Keratinocyte (primary cell): ENCODE measurements around the gene CEP131. TPM values are rescaled to one million over a fixed set of nuclear protein-coding genes. Genes with fewer than 3 reads are reported as not detected.

Experiments
- DNase-seq: peaks from one replicate; pipeline ENCODE4 v3.0.0-alpha.2; 2011; ENCODE audit warnings: low read depth, missing footprints, low spot score
- FAIRE-seq: peaks from 2 replicates; lab custom pipeline; 2011; peaks lifted over from hg19 to GRCh38; lab: Jason Lieb, UNC
- H2AFZ ChIP-seq: 2 replicates; pipeline ENCODE4 v1.6.0; 2012; ENCODE audit warnings: low read length, control low read depth, inconsistent platforms; ENCODE audit not compliant: control insufficient read depth
- H3K27ac ChIP-seq: 2 replicates; pipeline ENCODE4 v1.5.1; 2011; ENCODE audit warnings: low read length; ENCODE audit not compliant: control insufficient read depth, insufficient read depth
- H3K27me3 ChIP-seq: 3 replicates; pipeline ENCODE4 v1.6.0; 2011; ENCODE audit warnings: low read length; ENCODE audit not compliant: control insufficient read depth, insufficient read depth; ENCODE audit errors: extremely low read depth
- H3K36me3 ChIP-seq, 2 experiments: 2 replicates in 1 of 2; 3 replicates in 1 of 2; pipeline ENCODE4 v1.5.1; 2011; ENCODE audit warnings: low read length in 2 of 2, mild to moderate bottlenecking in 1 of 2; ENCODE audit not compliant: control insufficient read depth in 2 of 2, insufficient read depth in 2 of 2; ENCODE audit errors: extremely low read depth in 1 of 2
- H3K4me1 ChIP-seq: 3 replicates; pipeline ENCODE4 v1.5.1; 2011; ENCODE audit warnings: low read length; ENCODE audit not compliant: control insufficient read depth, insufficient read depth; ENCODE audit errors: extremely low read depth
- H3K4me2 ChIP-seq: 3 replicates; pipeline ENCODE4 v1.6.0; 2011; ENCODE audit warnings: low read depth, low read length; ENCODE audit not compliant: control insufficient read depth, insufficient read depth; ENCODE audit errors: extremely low read depth
- H3K4me3 ChIP-seq, 3 experiments: fragments of 200-600 bp in 1 of 3; sonication (generic) in 1 of 3; 2 replicates in 2 of 3; 3 replicates in 1 of 3; pipeline ENCODE4 v1.5.1; 2011 to 2016; ENCODE audit warnings: low read length in 3 of 3, mild to moderate bottlenecking in 3 of 3, control low read depth in 2 of 3, inconsistent platforms in 1 of 3, low read depth in 1 of 3, mixed read lengths in 1 of 3, mixed run types in 1 of 3, moderate library complexity in 1 of 3; ENCODE audit not compliant: control insufficient read depth in 2 of 3, insufficient read depth in 2 of 3; ENCODE audit errors: extremely low read depth in 1 of 3
- H3K79me2 ChIP-seq: 2 replicates; pipeline ENCODE4 v1.6.0; 2012; ENCODE audit warnings: low read length; ENCODE audit not compliant: control insufficient read depth, insufficient read depth
- H3K9ac ChIP-seq: 3 replicates; pipeline ENCODE4 v1.6.0; 2011; ENCODE audit warnings: low read length; ENCODE audit not compliant: control insufficient read depth, insufficient read depth; ENCODE audit errors: extremely low read depth
- H3K9me1 ChIP-seq: 3 replicates; pipeline ENCODE4 v1.6.0; 2011; ENCODE audit warnings: low read length; ENCODE audit not compliant: control insufficient read depth, insufficient read depth; ENCODE audit errors: extremely low read depth
- H3K9me3 ChIP-seq: 2 replicates; pipeline ENCODE4 v1.5.1; 2012; ENCODE audit warnings: low read depth, low read length; ENCODE audit not compliant: control insufficient read depth
- H4K20me1 ChIP-seq: 3 replicates; pipeline ENCODE4 v1.6.0; 2011; ENCODE audit warnings: low read length; ENCODE audit not compliant: control insufficient read depth, insufficient read depth; ENCODE audit errors: extremely low read depth
- EZH2 ChIP-seq: IDR thresholded peaks from one replicate; pipeline ENCODE4 v1.6.1; 2012; ENCODE audit warnings: inconsistent platforms, mild to moderate bottlenecking, low read length, moderate library complexity
- dilution Hi-C: fragments of 300-500 bp; cut with MboI; formaldehyde crosslinking; loops from one replicate; pipeline ENCODE4 v1.7.0; 2020; ENCODE audit warnings: low sequenced_read_pairs; ENCODE audit not compliant: extremely low pct_ligation_motif_present
- polyA plus RNA-seq, 5 experiments: library from polyadenylated mRNA; depleted of rRNA in 3 of 5; stranded (reverse) in 3 of 5; stranded (forward) in 1 of 5; unstranded in 1 of 5; fragments of >200 nt; gene quantifications; 1 replicate in 1 of 5; 2 replicates in 3 of 5; 3 replicates in 1 of 5; pipeline versions ENCODE4 v1.2.1 to v1.2.3, GENCODE V29; 2011 to 2012; ENCODE audit warnings: missing spikeins in 2 of 5, low read depth in 1 of 5, low replicate concordance in 1 of 5
- TF ChIP-seq, protein P1 (sequence below), 3 experiments: IDR thresholded peaks in 1 of 3; conservative IDR thresholded peaks in 1 of 3; optimal IDR thresholded peaks in 1 of 3; 2 replicates in 2 of 3; 3 replicates in 1 of 3; pipeline versions ENCODE3 to v1.5.1; 2011; ENCODE audit warnings: low read length in 3 of 3, mild to moderate bottlenecking in 3 of 3, moderate library complexity in 2 of 3, control low read depth in 1 of 3, inconsistent platforms in 1 of 3; ENCODE audit not compliant: insufficient read depth in 2 of 3; ENCODE audit errors: extremely low read depth in 1 of 3

Gene CEP131
- polyA plus RNA-seq, 1 donor (not counting 4 experiments of a cell fraction or from before 2014, with no cell fraction given): 2.6 TPM

GRCh38 chr17:81169870-81170309 lies 52.9 kb downstream of the CEP131 start:
- Histone ChIP-seq H3K4me1 (no peaks in the 10 kb centered on the region), H3K36me3 (no peaks in the 10 kb centered on the region), H3K27me3 (peaks cover 26% of the 10 kb centered on the region), H3K27ac (no peak overlapping the region), H2AFZ (no peak overlapping the region), H3K4me2 (no peak overlapping the region), H3K79me2 (no peaks in the 10 kb centered on the region), H3K9me3 (no peaks in the 10 kb centered on the region), H3K4me3 (no peak overlapping the region), H3K9me1 (no peaks in the 10 kb centered on the region), H4K20me1 (no peaks in the 10 kb centered on the region), H3K9ac (no peak overlapping the region)
- dilution Hi-C loops: no loop called here
- no peak for TF ChIP-seq EZH2
- TF ChIP-seq, protein P1, sequence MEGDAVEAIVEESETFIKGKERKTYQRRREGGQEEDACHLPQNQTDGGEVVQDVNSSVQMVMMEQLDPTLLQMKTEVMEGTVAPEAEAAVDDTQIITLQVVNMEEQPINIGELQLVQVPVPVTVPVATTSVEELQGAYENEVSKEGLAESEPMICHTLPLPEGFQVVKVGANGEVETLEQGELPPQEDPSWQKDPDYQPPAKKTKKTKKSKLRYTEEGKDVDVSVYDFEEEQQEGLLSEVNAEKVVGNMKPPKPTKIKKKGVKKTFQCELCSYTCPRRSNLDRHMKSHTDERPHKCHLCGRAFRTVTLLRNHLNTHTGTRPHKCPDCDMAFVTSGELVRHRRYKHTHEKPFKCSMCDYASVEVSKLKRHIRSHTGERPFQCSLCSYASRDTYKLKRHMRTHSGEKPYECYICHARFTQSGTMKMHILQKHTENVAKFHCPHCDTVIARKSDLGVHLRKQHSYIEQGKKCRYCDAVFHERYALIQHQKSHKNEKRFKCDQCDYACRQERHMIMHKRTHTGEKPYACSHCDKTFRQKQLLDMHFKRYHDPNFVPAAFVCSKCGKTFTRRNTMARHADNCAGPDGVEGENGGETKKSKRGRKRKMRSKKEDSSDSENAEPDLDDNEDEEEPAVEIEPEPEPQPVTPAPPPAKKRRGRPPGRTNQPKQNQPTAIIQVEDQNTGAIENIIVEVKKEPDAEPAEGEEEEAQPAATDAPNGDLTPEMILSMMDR (optimal IDR thresholded peaks at IDR 0.05 in 1 of 3, IDR thresholded peaks at IDR 0.05 in 1 of 3, conservative IDR thresholded peaks at IDR 0.05 in 1 of 3; ENCODE audit: extremely low read depth in 1 of 3, insufficient read depth in 2 of 3, low read length in 3 of 3): no peak
- FAIRE-seq (no peak), DNase-seq (no peak)

- Histone ChIP-seq H2AFZ (no peak overlapping the region), H4K20me1 (peaks cover 2% of the 10 kb centered on the region), H3K4me1 (no peaks in the 10 kb centered on the region), H3K4me2 (no peak overlapping the region), H3K9me1 (no peaks in the 10 kb centered on the region), H3K36me3 (no peaks in the 10 kb centered on the region), H3K27me3 (peaks cover 41% of the 10 kb centered on the region), H3K27ac (no peak overlapping the region), H3K4me3 (no peak overlapping the region), H3K79me2 (no peaks in the 10 kb centered on the region), H3K9ac (no peak overlapping the region), H3K9me3 (no peaks in the 10 kb centered on the region)
- FAIRE-seq (no peak), DNase-seq (no peak)
- dilution Hi-C loops: no loop called here
- TF ChIP-seq EZH2: no peak
- TF ChIP-seq, protein P1 (optimal IDR thresholded peaks at IDR 0.05 in 1 of 3, IDR thresholded peaks at IDR 0.05 in 1 of 3, conservative IDR thresholded peaks at IDR 0.05 in 1 of 3; ENCODE audit: extremely low read depth in 1 of 3, insufficient read depth in 2 of 3, low read length in 3 of 3): no peak
Measured at GRCh38 chr17:81167638-81168037, 55.1 kb downstream of the CEP131 start.
